GM11168 (cell line): ENCODE results near the gene ITPR3.

Experiments used
- in situ Hi-C: fragments of 300-500 bp; cut with MboI; formaldehyde crosslinking; loops from one replicate; pipeline ENCODE4 v1.12.0; 2022; ENCODE audit warnings: low sequenced_read_pairs; ENCODE audit not compliant: unreplicated experiment

ITPR3 gene

GRCh38 chr6:33620856-33621710 lies at the start of gene ITPR3:
Gene ITPR3, plus strand, starts transcription at chr6:33621322. Its CDS starts 281 bp downstream, at chr6:33621603.
- in situ Hi-C loops: loop anchor here (5.0 kb wide), 1 partner anchor 34 kb away; no protein-coding TSS in a partner anchor

- in situ Hi-C loops: no loop called here
Observed at GRCh38 chr6:33571637-33572316, 49.3 kb upstream of the ITPR3 start.

GRCh38 chr6:33575211-33575610 lies 45.9 kb upstream of the ITPR3 start:
- in situ Hi-C loops: loop anchor here (5.0 kb wide), 1 partner anchor 128 kb away; no protein-coding TSS in a partner anchor

- in situ Hi-C loops: loop anchor here (5.0 kb wide), 1 partner anchor 129 kb away; no protein-coding TSS in a partner anchor
Observed at GRCh38 chr6:33576668-33577067, 44.5 kb upstream of the ITPR3 start.

GRCh38 chr6:33577106-33577535 lies 44.0 kb upstream of the ITPR3 start:
- in situ Hi-C loops: loop anchor here (5.0 kb wide), 1 partner anchor 130 kb away; no protein-coding TSS in a partner anchor

GRCh38 chr6:33577718-33578117 lies 43.4 kb upstream of the ITPR3 start:
- in situ Hi-C loops: loop anchor here (5.0 kb wide), 1 partner anchor 130 kb away; no protein-coding TSS in a partner anchor

- in situ Hi-C loops: loop anchor here (5.0 kb wide), 1 partner anchor 131 kb away; no protein-coding TSS in a partner anchor
Observed at GRCh38 chr6:33578164-33578563, 43.0 kb upstream of the ITPR3 start.

- in situ Hi-C loops: loop anchor here (5.0 kb wide), 1 partner anchor 131 kb away; no protein-coding TSS in a partner anchor
Observed at GRCh38 chr6:33578588-33579011, 42.5 kb upstream of the ITPR3 start.

- in situ Hi-C loops: loop anchor here (5.0 to 10.0 kb wide), 2 partner anchors 125 to 133 kb away; no protein-coding TSS in a partner anchor
Observed at GRCh38 chr6:33579828-33580714, 41.1 kb upstream of the ITPR3 start, which contains the start of gene BAK1. Gene BAK1, minus strand, starts transcription at chr6:33580276. Its CDS starts 2,672 bp downstream, at chr6:33577604.

GRCh38 chr6:33581186-33581585 lies 39.9 kb upstream of the ITPR3 start:
- in situ Hi-C loops: loop anchor here (10.0 kb wide), 1 partner anchor 124 kb away; no protein-coding TSS in a partner anchor

- in situ Hi-C loops: loop anchor here (10.0 kb wide), 1 partner anchor 121 kb away; no protein-coding TSS in a partner anchor
Observed at GRCh38 chr6:33583591-33584155, 37.4 kb upstream of the ITPR3 start.

GRCh38 chr6:33584700-33585402 lies 36.3 kb upstream of the ITPR3 start:
- in situ Hi-C loops: loop anchor here (5.0 to 10.0 kb wide), 2 partner anchors 37 to 120 kb away; partner anchors contain the start of gene ITPR3

- in situ Hi-C loops: loop anchor here (5.0 to 10.0 kb wide), 2 partner anchors 37 to 119 kb away; partner anchors contain the start of gene ITPR3
Observed at GRCh38 chr6:33585403-33586107, 35.6 kb upstream of the ITPR3 start.

GRCh38 chr6:33586108-33586640 lies 34.9 kb upstream of the ITPR3 start:
- in situ Hi-C loops: loop anchor here (5.0 to 10.0 kb wide), 2 partner anchors 36 to 119 kb away; partner anchors contain the start of gene ITPR3

GRCh38 chr6:33587529-33587928 lies 33.6 kb upstream of the ITPR3 start:
- in situ Hi-C loops: loop anchor here (5.0 to 10.0 kb wide), 2 partner anchors 35 to 117 kb away; partner anchors contain the start of gene ITPR3

- in situ Hi-C loops: loop anchor here (5.0 to 10.0 kb wide), 2 partner anchors 33 to 116 kb away; partner anchors contain the start of gene ITPR3
Observed at GRCh38 chr6:33588894-33589293, 32.2 kb upstream of the ITPR3 start.

- in situ Hi-C loops: loop anchor here (5.0 to 10.0 kb wide), 2 partner anchors 33 to 115 kb away; partner anchors contain the start of gene ITPR3
Observed at GRCh38 chr6:33589392-33589730, 31.8 kb upstream of the ITPR3 start.
